Measurements from ENCODE around the gene TRNP1.

The TRNP1 gene

GRCh38 chr1:26957306-26957705, 36.2 kb upstream of the TRNP1 start:
- Histone ChIP-seq H3K4me1 (ENCODE audit: control insufficient read depth, insufficient read depth, low read length) (no peaks in the 10 kb centered on the region), H3K36me3 (ENCODE audit: control insufficient read depth, insufficient read depth, low read length) (no peaks in the 10 kb centered on the region), H3K27ac (ENCODE audit: low read depth, low read length) (no peak overlapping the region), H3K27me3 (ENCODE audit: control insufficient read depth, insufficient read depth, low read length) (peaks cover 5% of the 10 kb centered on the region), H3K9ac (ENCODE audit: low read length) (no peak overlapping the region), H3K4me3 (ENCODE audit: low read length) (no peak overlapping the region)

GRCh38 chr1:26959270-26959669, 34.2 kb upstream of the TRNP1 start:
- Histone ChIP-seq H3K36me3 (ENCODE audit: control insufficient read depth, insufficient read depth, low read length) (no peaks in the 10 kb centered on the region), H3K4me1 (ENCODE audit: control insufficient read depth, insufficient read depth, low read length) (no peaks in the 10 kb centered on the region), H3K27me3 (ENCODE audit: control insufficient read depth, insufficient read depth, low read length) (peaks cover 5% of the 10 kb centered on the region), H3K27ac (ENCODE audit: low read depth, low read length) (no peak overlapping the region), H3K9ac (ENCODE audit: low read length) (peak overlapping the region; percentile 16), H3K4me3 (ENCODE audit: low read length) (peak overlapping the region; percentile 63)

DNA sequence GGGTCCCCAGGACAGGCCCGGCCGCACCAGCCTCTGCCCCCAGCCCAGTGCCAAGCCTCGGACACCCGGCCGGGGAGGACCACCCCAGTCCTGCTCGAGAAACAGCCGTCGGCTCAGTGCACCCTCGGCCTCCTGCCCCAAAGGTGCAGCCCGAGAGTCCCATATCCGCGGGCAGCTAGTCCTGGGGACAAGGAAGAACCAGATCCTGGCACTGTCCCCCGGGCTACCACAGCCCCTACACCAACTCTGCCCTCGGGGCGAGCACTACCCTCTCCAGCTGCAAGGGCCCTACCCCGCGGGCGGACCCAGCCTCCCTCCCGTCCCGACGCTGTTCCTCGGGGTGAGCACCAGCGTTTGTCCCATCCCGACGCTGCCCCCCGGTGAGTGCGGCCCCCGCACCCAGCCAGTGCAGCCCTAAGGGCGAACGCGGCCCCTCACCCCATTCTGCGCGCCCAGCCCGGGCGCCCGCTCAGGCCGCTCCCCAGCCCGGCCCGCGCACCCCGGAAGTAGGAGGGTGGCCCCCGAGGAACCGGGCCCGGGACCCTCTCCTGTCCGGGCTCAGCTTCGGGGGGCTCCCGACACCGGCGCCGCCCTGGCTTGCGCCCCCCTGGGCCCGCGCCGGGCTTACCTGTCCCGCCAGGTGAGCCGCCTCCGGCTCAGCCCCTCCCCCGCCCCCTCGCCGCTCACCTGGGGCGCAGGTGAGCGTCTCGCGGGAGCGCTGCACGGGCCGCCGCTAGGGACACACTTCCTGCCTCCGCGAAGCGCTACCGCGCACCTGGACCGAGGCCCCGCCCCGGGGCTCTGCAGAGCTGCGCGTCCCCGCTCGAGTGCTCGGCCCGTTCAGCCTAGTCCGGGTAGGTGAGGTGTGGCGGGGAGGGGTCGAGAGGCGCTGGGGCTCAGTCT, 33.5 kb upstream of the TRNP1 start, which contains the start of gene KDF1:
Gene KDF1 (minus strand): TSS at position 747 of the 903 bp plus-strand sequence. CDS start 8,088 bp downstream, outside the sequence.
- peak within 1 kb of the TSS; percentile 16 for H3K9ac ChIP-seq (ENCODE audit: low read length)
- no peaks in the 10 kb centered on the region for H3K4me1 ChIP-seq (ENCODE audit: control insufficient read depth, insufficient read depth, low read length)
- no peak within 1 kb of the TSS for H3K27ac ChIP-seq (ENCODE audit: low read depth, low read length)
- H3K27me3 ChIP-seq (ENCODE audit: control insufficient read depth, insufficient read depth, low read length) = peaks cover 5% of the 10 kb centered on the region
- no peaks in the 10 kb centered on the region for H3K36me3 ChIP-seq (ENCODE audit: control insufficient read depth, insufficient read depth, low read length)
- H3K4me3 ChIP-seq (ENCODE audit: low read length) = peak within 1 kb of the TSS; percentile 63

DNA sequence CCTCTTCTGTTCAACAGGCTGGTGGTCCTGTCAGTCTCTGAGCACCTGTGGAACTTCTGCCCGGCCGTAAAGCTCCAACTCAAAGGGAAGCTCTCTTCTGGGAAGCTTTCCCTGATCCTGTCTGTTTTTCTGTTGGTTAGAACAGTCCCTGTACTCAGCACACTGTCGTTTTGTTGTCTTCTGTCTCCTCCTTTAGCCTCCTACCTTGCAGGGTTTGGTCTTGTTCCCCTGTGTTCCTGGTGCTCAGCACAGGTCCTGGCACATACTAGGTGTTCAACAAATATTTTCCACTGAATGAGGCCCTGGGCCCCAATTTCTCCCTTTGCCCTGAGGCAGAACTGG, 32.9 kb upstream of the TRNP1 start:
- no peaks in the 10 kb centered on the region for H3K4me1 ChIP-seq (ENCODE audit: control insufficient read depth, insufficient read depth, low read length)

GRCh38 chr1:26961826-26962225, 31.7 kb upstream of the TRNP1 start:
- H3K9ac ChIP-seq (ENCODE audit: low read length) = no peak overlapping the region
- no peak overlapping the region for H3K27ac ChIP-seq (ENCODE audit: low read depth, low read length)
- H3K4me1 ChIP-seq (ENCODE audit: control insufficient read depth, insufficient read depth, low read length) = no peaks in the 10 kb centered on the region
- H3K4me3 ChIP-seq (ENCODE audit: low read length) = no peak overlapping the region
- H3K36me3 ChIP-seq (ENCODE audit: control insufficient read depth, insufficient read depth, low read length) = no peaks in the 10 kb centered on the region
- peaks cover 5% of the 10 kb centered on the region for H3K27me3 ChIP-seq (ENCODE audit: control insufficient read depth, insufficient read depth, low read length)

More for the DNA sequence above, 32.9 kb upstream of the TRNP1 start:
- Histone ChIP-seq H3K36me3 (ENCODE audit: control insufficient read depth, insufficient read depth, low read length) (no peaks in the 10 kb centered on the region), H3K4me3 (ENCODE audit: low read length) (peak overlapping the region; percentile 40), H3K9ac (ENCODE audit: low read length) (no peak overlapping the region), H3K27me3 (ENCODE audit: control insufficient read depth, insufficient read depth, low read length) (peaks cover 5% of the 10 kb centered on the region), H3K27ac (ENCODE audit: low read depth, low read length) (no peak overlapping the region)

DNA sequence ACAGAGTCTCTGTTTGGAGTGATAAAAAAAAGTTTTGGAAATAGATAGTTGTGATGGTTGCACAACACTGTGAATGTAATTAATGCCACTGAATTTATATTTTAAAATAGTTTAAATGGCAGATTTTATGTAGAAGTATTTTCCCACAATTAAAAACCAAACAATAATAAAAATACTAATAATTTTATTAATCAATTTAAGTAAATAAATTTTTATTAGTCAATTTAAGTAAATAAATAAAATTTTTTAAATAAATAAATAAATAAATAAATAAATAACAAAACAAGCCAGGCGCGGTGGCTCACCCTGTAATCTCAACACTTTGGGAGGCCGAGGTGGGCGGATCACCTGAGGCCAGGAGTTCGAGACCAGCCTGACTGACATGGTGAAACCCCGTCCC, 28.3 kb upstream of the TRNP1 start:
- no peaks in the 10 kb centered on the region for H3K4me1 ChIP-seq (ENCODE audit: control insufficient read depth, insufficient read depth, low read length)
- H3K27me3 ChIP-seq (ENCODE audit: control insufficient read depth, insufficient read depth, low read length) = no peaks in the 10 kb centered on the region
- H3K4me3 ChIP-seq (ENCODE audit: low read length) = no peak overlapping the region
- H3K9ac ChIP-seq (ENCODE audit: low read length) = no peak overlapping the region
- no peaks in the 10 kb centered on the region for H3K36me3 ChIP-seq (ENCODE audit: control insufficient read depth, insufficient read depth, low read length)
- H3K27ac ChIP-seq (ENCODE audit: low read depth, low read length) = no peak overlapping the region

GRCh38 chr1:26965628-26966027, 27.9 kb upstream of the TRNP1 start:
- Histone ChIP-seq H3K27me3 (ENCODE audit: control insufficient read depth, insufficient read depth, low read length) (no peaks in the 10 kb centered on the region), H3K27ac (ENCODE audit: low read depth, low read length) (no peak overlapping the region)

DNA sequence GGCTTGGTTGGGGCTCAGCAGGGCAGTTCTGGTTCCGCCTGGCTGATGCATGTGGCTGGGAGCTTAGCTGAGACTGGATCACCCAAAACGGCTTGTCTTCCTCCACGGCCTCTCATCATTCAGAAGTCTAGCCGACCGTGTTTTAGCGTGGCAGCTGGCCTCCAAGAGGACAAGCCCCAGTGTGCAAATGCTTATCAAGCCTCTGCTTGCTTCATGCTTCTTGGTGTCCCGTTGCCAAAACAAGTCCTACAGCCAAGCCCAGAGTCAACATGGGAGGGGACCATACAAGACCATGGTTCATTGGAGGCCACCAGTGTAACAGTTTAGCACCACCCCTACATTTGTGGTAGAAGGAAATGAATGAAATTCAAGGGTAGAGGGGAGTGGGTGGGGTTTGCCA, 22.7 kb upstream of the TRNP1 start:
- Histone ChIP-seq H3K4me3 (ENCODE audit: low read length) (no peak overlapping the region), H3K27ac (ENCODE audit: low read depth, low read length) (no peak overlapping the region)

More at GRCh38 chr1:26965628-26966027, 27.9 kb upstream of the TRNP1 start:
- Histone ChIP-seq H3K4me3 (ENCODE audit: low read length) (no peak overlapping the region), H3K4me1 (ENCODE audit: control insufficient read depth, insufficient read depth, low read length) (no peaks in the 10 kb centered on the region), H3K9ac (ENCODE audit: low read length) (no peak overlapping the region), H3K36me3 (ENCODE audit: control insufficient read depth, insufficient read depth, low read length) (no peaks in the 10 kb centered on the region)

DNA sequence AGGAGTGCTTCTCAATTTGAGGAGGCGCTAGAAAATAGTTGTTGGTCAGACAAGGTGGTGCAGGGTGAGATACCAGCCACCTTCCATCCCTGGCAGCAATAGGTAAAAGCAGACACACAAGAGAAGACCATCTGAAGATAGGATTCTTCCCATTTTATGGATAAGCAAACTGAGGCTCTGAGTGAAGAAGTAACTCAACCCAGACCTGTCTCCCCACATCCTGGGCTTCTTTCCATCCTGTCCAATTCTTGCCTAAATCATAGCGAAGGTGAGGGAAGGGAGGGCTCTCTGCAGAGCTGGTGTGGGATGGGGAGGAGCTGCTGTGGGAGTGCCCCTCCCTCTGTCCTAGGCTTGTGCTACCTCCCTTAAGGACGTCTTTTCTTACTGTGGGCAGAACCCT, 21.9 kb upstream of the TRNP1 start:
- Histone ChIP-seq H3K4me3 (ENCODE audit: low read length) (no peak overlapping the region), H3K36me3 (ENCODE audit: control insufficient read depth, insufficient read depth, low read length) (no peaks in the 10 kb centered on the region), H3K4me1 (ENCODE audit: control insufficient read depth, insufficient read depth, low read length) (no peaks in the 10 kb centered on the region), H3K27ac (ENCODE audit: low read depth, low read length) (no peak overlapping the region), H3K27me3 (ENCODE audit: control insufficient read depth, insufficient read depth, low read length) (no peaks in the 10 kb centered on the region), H3K9ac (ENCODE audit: low read length) (no peak overlapping the region)

More for the DNA sequence above, 22.7 kb upstream of the TRNP1 start:
- H3K4me1 ChIP-seq (ENCODE audit: control insufficient read depth, insufficient read depth, low read length) = no peaks in the 10 kb centered on the region
- H3K27me3 ChIP-seq (ENCODE audit: control insufficient read depth, insufficient read depth, low read length) = no peaks in the 10 kb centered on the region
- H3K36me3 ChIP-seq (ENCODE audit: control insufficient read depth, insufficient read depth, low read length) = no peaks in the 10 kb centered on the region
- H3K9ac ChIP-seq (ENCODE audit: low read length) = no peak overlapping the region

GRCh38 chr1:26972390-26972789, 21.1 kb upstream of the TRNP1 start:
- Histone ChIP-seq H3K9ac (ENCODE audit: low read length) (no peak overlapping the region), H3K36me3 (ENCODE audit: control insufficient read depth, insufficient read depth, low read length) (no peaks in the 10 kb centered on the region), H3K4me1 (ENCODE audit: control insufficient read depth, insufficient read depth, low read length) (no peaks in the 10 kb centered on the region), H3K27ac (ENCODE audit: low read depth, low read length) (no peak overlapping the region), H3K27me3 (ENCODE audit: control insufficient read depth, insufficient read depth, low read length) (no peaks in the 10 kb centered on the region), H3K4me3 (ENCODE audit: low read length) (no peak overlapping the region)

DNA sequence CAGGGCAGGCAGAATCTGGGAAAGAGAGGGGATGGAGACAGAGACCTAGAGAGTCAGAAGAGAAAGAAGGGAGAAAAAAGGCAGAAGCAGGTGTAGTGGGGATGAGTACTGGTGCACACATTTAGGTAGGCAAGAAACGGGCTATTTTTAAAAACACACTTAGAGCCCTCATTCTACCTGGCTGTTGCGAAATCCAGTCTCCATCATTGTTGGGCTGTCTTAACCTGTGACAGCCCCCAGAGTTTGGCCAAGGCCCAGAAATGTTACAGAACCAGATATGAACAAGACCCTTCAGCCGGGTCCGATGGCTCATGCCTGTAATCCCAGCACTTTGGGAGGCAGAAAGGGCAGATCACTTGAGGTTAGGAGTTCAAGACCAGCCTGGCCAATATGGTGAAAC, 20.7 kb upstream of the TRNP1 start:
- no peaks in the 10 kb centered on the region for H3K4me1 ChIP-seq (ENCODE audit: control insufficient read depth, insufficient read depth, low read length)
- H3K27me3 ChIP-seq (ENCODE audit: control insufficient read depth, insufficient read depth, low read length) = no peaks in the 10 kb centered on the region
- H3K4me3 ChIP-seq (ENCODE audit: low read length) = no peak overlapping the region
- H3K27ac ChIP-seq (ENCODE audit: low read depth, low read length) = no peak overlapping the region
- H3K9ac ChIP-seq (ENCODE audit: low read length) = no peak overlapping the region
- no peaks in the 10 kb centered on the region for H3K36me3 ChIP-seq (ENCODE audit: control insufficient read depth, insufficient read depth, low read length)

DNA sequence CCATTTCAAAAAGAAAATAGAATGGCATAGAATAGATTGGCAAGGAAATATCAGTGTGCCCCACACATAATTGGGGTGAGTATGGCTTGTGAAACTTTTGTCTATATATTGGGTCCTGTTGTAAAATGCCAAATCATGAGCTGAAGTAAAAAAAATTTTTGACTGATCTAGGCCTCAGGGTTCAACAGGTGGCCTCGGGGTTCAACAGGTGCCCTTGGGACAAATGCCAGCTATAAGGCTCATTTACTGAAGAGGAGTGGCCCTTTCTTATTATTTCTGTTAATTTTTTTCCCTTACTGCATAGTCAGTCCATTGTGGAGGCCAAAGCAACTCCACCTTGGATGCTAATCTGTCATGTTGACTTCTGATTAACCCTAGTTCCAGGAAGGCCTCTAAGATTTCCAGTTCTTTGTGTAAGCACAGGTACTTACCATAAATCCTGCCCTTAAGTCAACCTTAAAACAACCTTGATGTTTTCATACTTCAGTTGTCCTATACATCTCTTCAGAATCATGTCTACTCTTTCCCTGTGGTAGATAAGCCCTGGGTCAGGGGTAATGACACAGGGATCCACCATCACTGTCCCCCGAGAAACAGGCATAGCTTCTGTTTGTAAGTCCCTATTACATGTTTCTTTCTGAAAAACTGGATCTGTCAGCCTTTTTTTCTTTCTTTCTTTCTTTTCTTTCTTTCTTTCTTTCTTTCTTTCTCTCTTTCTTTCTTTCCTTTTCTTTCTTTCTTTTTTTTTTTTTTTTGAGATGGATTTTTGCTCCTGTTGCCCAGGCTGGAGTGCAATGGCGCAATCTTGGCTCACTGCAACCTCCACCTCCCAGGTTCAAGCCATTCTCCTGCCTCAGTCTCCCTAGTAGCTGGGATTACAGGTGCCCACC, 16.6 kb upstream of the TRNP1 start:
- no peak overlapping the region for H3K9ac ChIP-seq (ENCODE audit: low read length)
- H3K4me3 ChIP-seq (ENCODE audit: low read length) = no peak overlapping the region
- no peaks in the 10 kb centered on the region for H3K4me1 ChIP-seq (ENCODE audit: control insufficient read depth, insufficient read depth, low read length)
- no peaks in the 10 kb centered on the region for H3K36me3 ChIP-seq (ENCODE audit: control insufficient read depth, insufficient read depth, low read length)
- H3K27ac ChIP-seq (ENCODE audit: low read depth, low read length) = no peak overlapping the region
- H3K27me3 ChIP-seq (ENCODE audit: control insufficient read depth, insufficient read depth, low read length) = no peaks in the 10 kb centered on the region

Data from rectal smooth muscle tissue (tissue), 1 donor.